ENCODE data around the gene MMP7. TPM values are rescaled to one million over a fixed set of nuclear protein-coding genes. Genes with fewer than 3 reads are reported as not detected.
"Not testable (repeated sequence)": the region's sequence is repeated elsewhere in the genome, so short reads cannot be mapped to it uniquely, and the experiment has no call there.

The MMP7 gene
- polyA plus RNA-seq, 3 donors: 22.6 to 29.0 (median 27.2) TPM

DNA sequence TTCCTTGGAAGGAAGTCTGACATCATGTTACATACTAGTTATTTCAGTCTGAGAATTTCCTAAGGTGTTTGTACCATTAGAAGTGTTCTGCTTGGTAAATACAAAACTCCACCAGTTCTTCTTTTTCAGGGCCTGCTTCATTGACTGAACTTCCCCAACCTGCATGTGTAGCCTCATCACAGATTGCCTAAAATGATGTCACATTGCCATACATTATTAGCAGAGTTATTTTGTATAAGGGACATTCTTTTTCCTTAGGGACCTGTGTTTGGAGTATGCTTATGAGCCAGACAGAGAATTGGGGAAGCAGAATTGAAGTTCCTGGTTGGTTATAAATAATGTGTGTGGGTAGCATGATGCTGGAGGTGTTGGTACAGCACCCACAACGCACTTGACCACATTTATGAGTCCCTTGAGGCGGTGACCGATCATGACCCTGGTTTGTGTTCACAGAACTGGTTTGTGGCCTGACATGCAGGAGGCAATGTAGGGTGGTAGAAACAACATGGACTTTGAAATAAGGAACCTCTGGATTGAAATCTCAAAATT is 16.4 kb upstream of the MMP7 start:
- DNase-seq: no peak

DNA sequence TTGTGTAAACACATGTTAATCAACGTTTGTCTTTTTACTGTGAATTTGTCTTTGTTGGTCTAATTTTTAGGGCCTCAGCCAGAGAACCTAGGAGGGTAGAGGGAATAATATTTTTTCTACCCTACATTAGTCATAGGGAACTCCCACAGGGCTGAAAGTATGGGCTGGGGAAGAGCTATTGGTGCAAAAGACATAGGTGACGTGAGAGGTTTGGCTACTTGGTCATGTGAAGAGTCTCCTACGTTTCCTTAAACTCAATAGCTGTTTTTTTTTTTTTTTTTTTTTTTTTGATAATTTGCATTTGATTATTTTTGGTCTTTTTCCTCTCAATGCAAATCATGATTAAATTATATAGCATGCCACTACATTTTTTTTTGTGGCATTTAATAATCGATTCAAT is 15.9 kb upstream of the MMP7 start:
- no peak for DNase-seq

DNA sequence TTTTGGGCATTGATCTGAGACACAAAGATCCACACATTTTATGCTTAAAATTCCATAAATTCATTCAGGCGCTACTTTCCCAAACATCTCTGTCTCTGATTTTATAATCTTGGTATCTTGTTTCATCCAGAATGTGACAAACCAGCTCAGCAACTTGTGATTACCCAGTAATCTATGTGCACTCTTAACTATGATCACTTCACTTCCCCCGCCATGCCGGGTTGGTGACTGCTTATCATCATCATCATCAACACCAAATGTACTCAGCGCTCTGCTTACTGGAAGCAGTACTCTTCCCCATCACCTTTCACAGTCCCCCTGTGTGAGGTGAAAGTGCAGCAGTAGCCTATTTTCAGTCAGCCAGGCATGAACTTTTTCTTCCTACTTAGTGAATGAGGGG is 15.2 kb upstream of the MMP7 start:
- no peak for DNase-seq

DNA sequence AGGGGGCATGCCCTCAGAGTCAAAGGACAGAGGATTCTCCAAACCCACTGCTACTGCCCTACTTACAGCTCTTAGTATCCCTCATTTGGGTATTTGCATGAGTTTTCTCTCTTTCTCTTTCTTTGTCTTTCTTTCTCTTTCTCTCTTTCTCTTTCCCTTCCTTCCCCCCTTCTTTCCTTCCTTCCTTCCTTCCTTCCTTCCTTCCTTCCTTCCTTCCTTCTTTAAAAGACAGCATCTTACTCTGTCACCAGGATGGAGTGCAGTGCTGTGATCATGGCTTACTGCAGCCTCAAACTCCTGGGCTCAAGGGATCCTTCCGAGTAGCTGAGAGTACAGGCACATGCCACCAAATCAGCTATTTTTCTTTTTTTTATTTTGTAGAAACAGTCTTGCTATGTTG is 14.0 kb upstream of the MMP7 start:
- DNase-seq: no peak

DNA sequence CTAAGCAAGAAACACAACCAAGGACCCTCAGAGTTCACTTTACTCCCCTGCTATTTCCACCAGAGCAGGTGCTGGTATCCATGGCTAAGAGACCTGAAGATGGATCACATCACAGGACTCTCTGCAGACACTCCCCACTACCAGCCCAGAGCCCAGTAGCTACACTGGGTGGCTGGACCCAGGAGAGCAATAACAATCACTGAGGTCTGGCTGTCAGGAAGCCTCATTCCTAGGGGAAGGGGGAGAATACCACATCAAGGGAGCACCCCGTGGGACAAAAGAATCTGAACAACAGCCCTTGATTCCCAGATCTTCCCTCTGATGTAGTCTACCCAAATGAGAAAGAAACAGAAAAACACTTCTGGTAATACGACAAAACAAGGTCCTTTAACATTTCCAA is 9.0 kb upstream of the MMP7 start:
- DNase-seq: no peak

DNA sequence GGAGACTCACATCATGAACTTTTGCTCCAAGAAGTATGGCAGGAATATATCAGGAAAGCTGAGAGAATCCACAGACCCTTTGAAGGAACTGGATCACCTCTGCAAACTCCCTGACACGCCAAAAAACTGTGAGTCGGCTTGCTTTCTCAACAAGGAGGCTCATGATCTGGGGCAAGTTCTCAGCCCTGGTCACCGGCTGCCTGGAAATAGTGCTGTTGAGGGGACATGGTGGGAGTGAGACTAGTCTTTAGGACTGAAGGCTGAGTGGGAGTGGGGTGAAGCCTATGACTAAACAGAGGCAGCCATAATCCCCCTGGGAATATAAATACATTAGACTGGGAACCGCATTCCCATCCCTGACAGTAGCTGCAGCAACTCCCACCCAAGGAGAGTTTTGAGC is 8.4 kb upstream of the MMP7 start:
- no peak for DNase-seq

DNA sequence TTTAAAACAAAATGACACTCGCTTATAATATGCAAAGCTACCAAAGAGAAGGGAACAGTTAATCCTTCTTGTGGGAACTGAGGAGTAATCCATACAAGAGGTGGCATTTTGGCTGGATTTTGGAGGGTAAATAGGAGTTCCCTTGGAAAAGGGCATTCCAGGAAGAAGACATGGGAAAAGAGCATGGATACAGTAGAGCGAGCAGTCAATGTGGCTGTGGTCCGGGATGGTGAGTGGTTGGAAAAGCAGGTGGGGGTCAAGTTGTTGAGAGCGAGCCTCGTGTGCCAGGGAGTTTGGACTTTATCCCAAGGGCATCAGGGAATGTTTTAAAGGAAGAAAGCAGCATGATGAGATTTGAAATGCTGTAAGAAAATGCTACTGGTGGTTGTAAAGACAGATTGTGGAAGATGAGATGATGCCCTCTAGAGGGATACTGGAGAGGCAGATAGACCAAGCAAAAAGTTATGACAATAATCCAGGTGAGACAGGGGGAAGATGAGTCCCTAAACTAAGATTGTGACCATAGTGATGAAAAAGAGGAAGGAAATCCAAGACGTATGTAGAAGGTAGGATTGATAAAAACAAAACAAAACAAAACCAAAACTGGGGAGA is 3.8 kb upstream of the MMP7 start:
- DNase-seq: no peak

DNA sequence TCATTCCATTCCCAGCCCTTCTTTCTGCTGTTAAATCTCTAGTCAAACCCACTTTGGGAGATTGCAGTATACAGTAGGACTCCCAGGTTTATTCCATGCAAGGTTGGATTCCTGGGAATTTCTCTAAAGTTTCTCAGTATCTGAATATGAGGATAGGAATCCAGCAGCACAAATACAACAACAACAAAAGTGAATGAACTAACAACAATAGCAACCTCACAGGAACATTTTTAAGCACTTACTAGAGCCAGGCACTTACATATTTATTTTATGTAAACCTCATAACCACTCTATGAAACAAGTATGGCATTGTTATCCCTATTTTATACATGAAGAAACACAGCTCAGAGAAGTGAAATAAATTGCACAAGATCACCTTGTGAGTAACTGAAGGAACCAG is 1.9 kb downstream of the MMP7 start:
- DNase-seq: no peak

DNA sequence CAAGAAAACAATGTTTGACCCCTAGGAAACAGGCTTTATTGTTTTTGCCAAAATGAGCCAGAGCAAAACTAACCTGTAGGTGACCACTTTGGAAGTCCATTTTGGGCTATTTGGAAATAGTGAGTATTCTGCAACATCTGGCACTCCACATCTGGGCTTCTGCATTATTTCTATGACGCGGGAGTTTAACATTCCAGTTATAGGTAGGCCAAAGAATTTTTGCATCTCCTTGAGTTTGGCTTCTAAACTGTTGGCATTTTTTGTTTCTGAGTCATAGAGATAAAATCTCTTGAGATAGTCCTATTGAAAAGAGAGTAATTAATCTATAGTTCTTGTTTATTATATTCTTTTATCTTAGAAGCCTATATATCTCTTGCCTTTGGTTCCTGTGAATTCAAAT is 2.9 kb downstream of the MMP7 start:
- no peak for DNase-seq

DNA sequence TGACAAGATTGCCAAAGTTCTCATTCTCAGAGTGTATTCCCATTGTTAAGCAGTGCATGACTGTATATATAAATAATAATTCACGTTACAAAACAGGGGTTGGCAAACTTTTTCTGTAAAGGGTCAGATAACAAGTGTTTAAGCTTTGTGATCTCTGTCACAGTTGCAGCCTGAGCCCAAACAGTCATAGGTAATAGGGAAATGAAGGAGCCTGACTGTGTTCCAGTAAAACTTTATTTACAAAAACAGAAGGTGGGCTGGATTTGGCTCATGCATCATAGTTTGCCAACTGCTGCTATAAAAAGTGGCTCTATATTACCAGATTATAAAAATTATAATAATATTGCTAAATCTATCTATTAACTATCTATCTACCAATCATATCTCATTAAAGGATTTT is 3.5 kb downstream of the MMP7 start:
- DNase-seq: no peak

DNA sequence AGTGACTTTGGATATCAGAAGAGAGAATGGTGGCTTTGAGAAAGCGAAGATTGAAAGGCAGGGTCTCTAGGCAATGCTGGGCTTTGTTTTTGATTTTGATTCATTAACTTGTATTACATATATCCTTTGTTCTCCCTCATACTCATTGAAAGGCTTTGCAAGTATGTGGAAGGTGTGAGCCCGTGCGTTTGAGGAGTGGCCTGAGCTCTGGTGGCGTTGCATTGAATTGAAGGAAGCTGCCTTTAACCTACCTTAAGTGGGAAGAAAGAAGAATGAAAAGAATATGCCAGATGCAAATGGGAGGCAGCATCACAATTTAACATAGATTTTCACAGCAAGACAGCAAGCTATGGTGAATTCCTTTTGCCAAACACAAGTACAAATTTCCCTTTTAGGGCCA is 6.7 kb downstream of the MMP7 start:
- DNase-seq: no peak

DNA sequence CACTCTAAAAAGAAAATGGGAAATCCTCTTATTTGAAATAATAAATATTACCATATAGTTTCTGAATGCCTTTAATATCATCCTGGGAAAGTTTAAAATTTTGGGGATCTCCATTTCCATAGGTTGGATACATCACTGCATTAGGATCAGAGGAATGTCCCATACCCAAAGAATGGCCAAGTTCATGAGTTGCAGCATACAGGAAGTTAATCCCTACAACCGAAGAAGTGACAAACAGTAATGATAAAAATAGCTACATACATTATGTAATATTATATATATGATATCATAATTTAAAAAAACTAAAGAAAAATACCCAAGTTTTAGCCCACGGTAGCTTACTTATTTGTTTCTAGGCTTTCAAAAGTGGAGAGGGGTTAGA is 7.4 kb downstream of the MMP7 start:
- no peak for DNase-seq

DNA sequence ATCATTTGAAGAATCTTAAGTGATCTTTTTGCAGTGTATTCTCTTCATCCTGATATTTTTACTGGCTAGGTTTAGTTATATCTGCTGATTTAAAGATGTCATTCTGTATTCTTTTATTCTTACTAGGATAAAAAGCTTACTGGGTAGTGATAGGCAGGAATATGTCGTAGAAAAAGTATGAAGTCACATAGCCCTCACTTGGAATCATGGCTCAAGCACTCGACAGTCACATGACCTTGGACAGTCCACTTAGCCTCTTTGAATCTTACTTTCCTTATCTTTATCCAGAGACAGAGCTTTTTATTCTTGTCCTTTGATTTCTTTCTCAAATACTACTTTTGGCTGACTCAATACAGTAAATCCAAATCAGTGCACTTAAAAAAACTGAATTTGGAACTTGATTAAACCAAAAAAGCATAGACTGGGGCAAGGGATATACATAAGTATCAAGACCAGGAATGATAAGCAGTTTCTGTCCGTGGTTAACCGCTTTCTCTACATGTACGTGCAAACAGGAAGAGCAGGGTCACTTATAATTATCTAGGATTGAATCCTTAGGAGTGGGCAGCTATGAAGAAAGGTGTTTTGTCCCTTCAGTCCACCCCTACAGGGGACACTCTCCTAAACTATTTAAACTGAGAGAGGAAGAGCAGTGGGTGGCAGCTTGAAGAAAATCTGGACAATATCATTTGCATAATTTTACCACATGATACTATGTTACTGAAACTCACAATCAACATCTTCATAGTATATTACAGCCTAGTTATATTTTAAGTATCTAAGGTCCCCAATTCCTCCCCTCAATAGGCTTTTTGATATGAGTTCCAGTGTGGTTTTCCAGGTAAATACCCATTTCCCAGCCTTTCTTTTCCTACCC is 8.0 kb downstream of the MMP7 start:
- DNase-seq: no peak

DNA sequence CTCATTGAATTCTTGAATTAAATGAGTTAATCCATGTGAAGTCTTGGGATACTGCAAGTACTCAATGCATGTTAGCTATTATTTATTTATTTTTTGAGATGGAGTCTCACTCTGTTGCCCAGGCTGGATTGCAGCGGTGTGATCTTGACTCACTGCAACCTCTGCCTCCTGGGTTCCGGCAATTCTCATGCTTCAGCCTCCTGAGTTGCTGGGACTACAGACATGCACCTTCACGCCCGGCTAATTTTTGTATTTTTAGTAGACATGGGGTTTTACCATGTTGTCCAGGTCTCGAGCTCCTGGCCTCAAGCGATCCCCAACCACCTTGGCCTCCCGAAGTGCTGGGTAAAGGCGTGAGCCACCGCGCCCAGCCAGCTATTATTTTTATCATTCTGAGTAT is 9.4 kb downstream of the MMP7 start:
- no peak for DNase-seq

DNA sequence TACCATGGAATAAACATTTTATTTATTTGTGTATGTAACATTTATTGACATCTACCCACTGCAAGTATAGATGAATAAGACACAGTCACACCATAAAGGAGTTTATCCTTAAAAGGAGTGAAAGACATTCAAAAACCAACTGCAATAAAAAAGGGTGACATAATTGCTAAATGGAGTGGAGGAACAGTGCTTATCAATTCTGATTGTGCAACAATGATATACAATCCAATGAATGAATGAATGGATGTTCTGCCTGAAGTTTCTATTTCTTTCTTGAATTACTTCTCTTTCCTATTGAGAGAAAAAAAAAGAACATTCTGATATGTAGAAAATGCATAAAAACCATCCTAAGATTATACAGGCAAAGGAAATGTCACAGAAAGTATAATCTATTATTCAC is 10.0 kb downstream of the MMP7 start:
- no peak for DNase-seq

DNA sequence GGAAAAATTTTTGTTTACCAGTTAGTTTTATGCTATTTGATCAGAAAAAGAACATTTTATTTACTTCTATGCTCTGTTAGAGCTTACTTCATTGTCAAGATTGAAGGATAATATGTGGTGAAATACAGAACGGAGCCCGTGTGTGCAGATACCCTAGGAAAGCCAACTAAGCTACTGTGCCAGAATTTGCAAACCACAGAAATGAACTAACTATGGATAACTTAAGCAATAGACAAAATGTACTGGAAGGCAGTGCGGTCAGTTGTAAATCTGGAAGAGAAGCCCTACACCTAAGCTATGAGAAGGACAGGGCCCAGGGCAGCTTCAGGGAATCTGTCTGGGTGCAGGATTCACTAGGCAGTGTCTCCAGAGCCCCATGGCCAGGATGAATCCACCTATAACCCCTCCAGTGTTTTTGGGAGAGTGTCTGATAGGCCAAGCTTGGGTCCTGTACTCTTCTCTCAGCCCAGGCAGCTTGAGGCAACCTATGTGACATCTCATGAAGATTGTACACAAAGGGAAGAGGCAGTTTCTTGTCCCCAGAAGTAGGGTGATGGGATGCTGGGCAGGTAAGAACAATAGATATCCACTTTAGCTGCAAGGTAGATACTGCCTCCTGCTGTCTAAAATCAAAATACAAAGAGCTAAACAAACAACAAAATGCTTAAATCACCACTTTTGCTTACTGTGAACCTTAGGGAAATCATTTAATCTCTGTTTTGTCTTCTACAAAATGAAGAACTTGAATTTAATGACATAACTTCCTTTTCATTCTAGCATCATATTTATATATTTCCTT is 12.1 kb downstream of the MMP7 start:
- DNase-seq: no peak

DNA sequence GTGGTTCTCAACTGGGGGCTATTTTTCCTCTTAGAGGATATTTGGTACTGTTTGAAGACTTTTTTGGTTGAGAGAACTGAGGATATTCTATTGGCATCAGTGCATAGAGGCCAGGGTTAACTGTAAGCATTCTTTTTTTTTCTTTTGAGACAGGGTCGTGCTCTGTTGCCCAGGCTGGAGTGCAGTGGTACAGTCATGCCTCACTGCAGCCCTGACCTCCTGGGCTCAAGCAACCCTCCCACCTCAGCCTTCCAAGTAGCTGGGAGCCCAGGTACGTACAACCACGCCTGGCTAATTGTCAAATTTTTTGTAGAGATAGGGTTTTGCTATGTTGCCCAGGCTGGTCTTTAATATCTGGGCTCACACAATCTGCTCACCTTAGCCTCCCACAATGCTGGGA is 12.9 kb downstream of the MMP7 start:
- DNase-seq: no peak

DNA sequence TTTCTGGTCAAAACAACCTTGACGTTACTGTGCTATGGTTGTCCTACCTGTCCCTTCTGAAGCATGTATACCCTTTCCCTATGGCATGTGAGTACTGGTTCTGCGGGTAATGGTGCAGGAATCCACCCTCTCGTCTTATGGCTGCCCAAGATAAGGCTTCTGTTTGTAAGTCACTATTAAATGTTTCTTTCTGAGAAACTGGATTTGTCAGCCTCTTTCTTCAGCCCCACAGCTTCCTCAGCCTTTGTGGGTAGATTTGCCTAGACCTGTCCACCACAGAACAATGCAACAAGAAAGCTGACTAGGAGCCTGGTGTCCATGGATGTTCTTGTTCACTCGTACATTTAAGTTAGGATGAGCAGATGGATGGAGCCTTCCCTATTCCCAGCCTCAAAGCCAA is 14.4 kb downstream of the MMP7 start:
- no peak for DNase-seq

DNA sequence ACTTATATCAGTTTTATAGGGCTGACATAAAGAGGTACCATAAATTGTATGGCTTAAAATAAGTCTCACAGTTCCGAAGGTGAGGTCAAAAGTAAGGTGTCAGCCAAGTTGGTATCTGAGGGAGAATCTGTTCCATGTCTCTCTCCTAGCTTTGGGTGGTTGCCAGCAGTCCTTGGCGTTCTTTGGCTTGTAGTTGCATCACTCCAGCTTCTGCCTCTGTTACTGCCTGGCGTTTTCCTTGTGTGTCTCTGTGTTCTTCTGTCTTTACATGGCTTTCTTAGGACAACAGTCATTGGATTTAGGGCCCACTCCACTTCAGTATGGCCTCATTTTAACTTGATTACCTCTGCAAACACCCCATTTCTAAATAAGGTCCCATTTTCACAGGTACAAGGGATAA is 16.7 kb downstream of the MMP7 start:
- DNase-seq: no peak

DNA sequence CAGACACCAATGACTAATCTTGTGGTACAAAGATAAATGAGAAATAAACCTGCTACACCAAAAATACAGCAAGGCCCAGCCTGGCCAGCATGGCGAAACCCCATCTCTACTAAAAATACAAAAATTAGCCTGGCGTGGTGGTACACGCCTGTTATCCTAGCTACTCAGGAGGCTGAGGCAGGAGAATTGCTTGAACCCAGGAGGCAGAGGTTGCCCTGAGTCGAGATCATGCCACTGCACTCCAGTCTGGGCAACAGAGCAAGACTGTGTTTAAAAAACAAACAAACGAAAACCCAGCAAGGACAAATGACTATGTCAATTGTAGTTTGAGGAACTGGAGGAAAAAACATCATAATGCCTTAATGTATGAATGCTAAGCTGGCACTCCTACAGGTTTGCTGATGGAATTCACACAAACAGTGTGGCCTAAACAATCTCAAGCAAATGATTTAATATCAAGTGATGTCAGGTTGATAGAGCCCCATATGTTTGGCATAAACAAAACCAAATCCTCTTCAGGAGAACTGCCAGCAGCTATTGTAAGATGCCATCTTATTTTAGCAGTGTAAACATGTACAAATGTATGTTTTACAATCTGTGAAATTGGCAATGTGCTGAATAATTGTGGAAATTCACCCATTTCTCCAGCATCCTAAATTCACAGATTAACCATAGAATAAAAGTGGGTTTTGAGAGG is 20.0 kb downstream of the MMP7 start:
- DNase-seq: no peak

DNA sequence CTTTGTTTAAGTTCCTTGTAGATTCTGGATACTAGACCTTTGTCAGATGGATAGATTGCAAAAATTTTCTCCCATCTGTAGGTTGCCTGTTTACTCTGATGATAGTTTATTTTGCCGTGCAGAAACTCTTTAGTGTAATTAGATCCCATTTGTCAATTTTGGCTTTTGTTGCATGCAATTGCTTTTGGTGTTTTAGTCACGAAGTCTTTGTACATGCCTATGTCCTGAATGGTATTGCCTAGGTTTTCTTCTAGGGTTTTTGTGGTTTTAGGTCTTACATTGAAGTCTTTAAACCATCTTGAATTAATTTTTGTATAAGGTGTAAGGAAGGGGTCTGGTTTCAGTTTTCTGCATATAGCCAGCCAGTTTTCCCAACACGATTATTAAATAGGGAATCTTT is 27.7 kb downstream of the MMP7 start:
- DNase-seq: not testable (repeated sequence)

DNA sequence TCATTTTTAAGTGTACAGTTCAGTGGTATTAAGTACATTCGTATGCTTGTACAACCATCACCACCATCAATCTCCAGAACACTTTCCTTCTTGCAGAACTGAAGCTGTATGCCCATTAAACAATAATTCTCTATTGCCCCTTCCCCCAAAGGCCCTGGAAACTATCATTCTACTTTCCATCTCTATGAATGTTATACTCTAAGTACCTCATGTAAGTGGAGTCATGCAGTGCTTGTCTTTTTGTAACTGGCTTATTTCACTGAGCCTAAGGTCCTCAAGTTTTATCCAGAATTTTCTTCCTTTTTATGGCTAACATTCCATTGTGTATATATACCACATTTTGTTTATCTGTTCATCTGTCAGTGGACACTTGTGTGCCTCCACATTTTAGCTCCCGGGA is 29.7 kb downstream of the MMP7 start:
- no peak for DNase-seq
